Common myeloid progenitor, CD34-positive (primary cell): ENCODE measurements around the gene RMND5B.

Source experiments
- CTCF ChIA-PET: fragments of 350-600 bp; sonication (Branson Sonifier 250); formaldehyde crosslinking; loops from one replicate; lab custom pipeline; 2021; ENCODE audit warnings: antibody characterized with exemption; lab: Charles Lee
- POLR2A ChIA-PET: fragments of 350-600 bp; sonication (Branson Sonifier 250); formaldehyde crosslinking; loops from one replicate; lab custom pipeline; 2021; ENCODE audit warnings: antibody characterized with exemption; lab: Charles Lee
- DNase-seq, 3 donors: peaks; one replicate each; pipeline versions ENCODE4 v3.0.0 to v3.0.0-alpha.2; 2013
- H3K27ac ChIP-seq, 2 experiments: 1 replicate in 1 of 2; 2 replicates in 1 of 2; pipeline ENCODE4 v1.7.0; 2013; ENCODE audit warnings: inconsistent platforms in 2 of 2, low read length in 2 of 2, mild to moderate bottlenecking in 2 of 2, low read depth in 1 of 2, moderate library complexity in 1 of 2; ENCODE audit not compliant: severe bottlenecking in 2 of 2, insufficient read depth in 1 of 2, poor library complexity in 1 of 2
- H3K27me3 ChIP-seq, 5 experiments: replicated peaks in 2 of 5; 1 replicate in 3 of 5; 2 replicates in 2 of 5; pipeline versions ENCODE4 v1.6.1 to v1.7.0; 2013; ENCODE audit warnings: low read length in 4 of 5, mild to moderate bottlenecking in 2 of 5, moderate library complexity in 2 of 5, inconsistent platforms in 1 of 5; ENCODE audit not compliant: insufficient read depth in 5 of 5, control insufficient read depth in 4 of 5
- H3K36me3 ChIP-seq, 4 experiments: 1 replicate in 2 of 4; 2 replicates in 2 of 4; pipeline versions ENCODE4 v1.6.1 to v1.7.0; 2013; ENCODE audit warnings: low read length in 3 of 4, control low read depth in 1 of 4, mild to moderate bottlenecking in 1 of 4; ENCODE audit not compliant: control insufficient read depth in 4 of 4, insufficient read depth in 4 of 4
- H3K4me1 ChIP-seq, 4 experiments: 1 replicate in 3 of 4; 2 replicates in 1 of 4; pipeline versions ENCODE4 v1.6.1 to v1.7.1; 2013; ENCODE audit warnings: low read length in 3 of 4, mild to moderate bottlenecking in 3 of 4, control low read depth in 1 of 4, inconsistent platforms in 1 of 4, moderate library complexity in 1 of 4; ENCODE audit not compliant: control insufficient read depth in 4 of 4, insufficient read depth in 4 of 4; ENCODE audit errors: control extremely low read depth in 1 of 4
- H3K4me3 ChIP-seq, 7 experiments: 1 replicate in 4 of 7; 2 replicates in 3 of 7; pipeline versions ENCODE4 v1.5.1 to v1.7.0; 2013; ENCODE audit warnings: mild to moderate bottlenecking in 7 of 7, low read length in 6 of 7, moderate library complexity in 6 of 7, inconsistent platforms in 2 of 7, low read depth in 2 of 7, control low read depth in 1 of 7; ENCODE audit not compliant: insufficient read depth in 4 of 7, control insufficient read depth in 1 of 7; ENCODE audit errors: extremely low read depth in 1 of 7
- H3K9me3 ChIP-seq, 5 experiments: 1 replicate in 4 of 5; 2 replicates in 1 of 5; pipeline versions ENCODE4 v1.6.1 to v1.7.1; 2013; ENCODE audit warnings: low read length in 4 of 5, mild to moderate bottlenecking in 2 of 5, inconsistent platforms in 1 of 5, low read depth in 1 of 5, moderate library complexity in 1 of 5; ENCODE audit not compliant: control insufficient read depth in 4 of 5, insufficient read depth in 2 of 5; ENCODE audit errors: control extremely low read depth in 1 of 5
- WGBS: methylation state at CpG from one replicate; pipeline ENCODE4 v1.1.5; 2013; ENCODE audit not compliant: insufficient coverage; 5-methylcytosine and 5-hydroxymethylcytosine counted together

RMND5B gene

GRCh38 chr5:178141550-178141949 is 10.7 kb downstream of the RMND5B start:
- H3K4me1 ChIP-seq: no peaks in the 10 kb centered on the region
- H3K9me3 ChIP-seq: no peaks in the 10 kb centered on the region
- H3K27ac ChIP-seq: no peak overlapping the region
- peaks cover 10 to 51% (median 30%) of the 10 kb centered on the region in 4 experiments for H3K36me3 ChIP-seq
- no peak overlapping the region for H3K4me3 ChIP-seq
- POLR2A ChIA-PET: no interaction called here
- H3K27me3 ChIP-seq: no peaks in the 10 kb centered on the region
- CTCF ChIA-PET: interaction anchor here (0.8 to 24.2 kb wide), 6 partner anchors 11 to 65 kb away, joined by 3 to 458 read pairs (median 4); partner anchors contain the start of gene RMND5B
- WGBS: 100% methylated on average over 1 of the region's 4 CpGs
- DNase-seq: no peak

DNA sequence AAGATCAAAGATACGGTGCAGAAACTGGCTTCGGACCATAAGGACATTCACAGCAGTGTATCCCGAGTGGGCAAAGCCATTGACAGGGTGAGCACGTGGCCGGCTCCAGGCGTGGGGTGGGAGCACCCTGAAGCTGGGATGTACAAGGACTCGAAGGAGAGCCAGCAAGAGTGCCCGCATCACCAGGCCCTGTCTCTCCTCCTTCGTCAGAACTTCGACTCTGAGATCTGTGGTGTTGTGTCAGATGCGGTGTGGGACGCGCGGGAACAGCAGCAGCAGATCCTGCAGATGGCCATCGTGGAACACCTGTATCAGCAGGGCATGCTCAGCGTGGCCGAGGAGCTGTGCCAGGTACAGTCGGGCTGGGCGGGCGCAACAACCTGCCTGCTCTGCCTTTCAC is 11.8 kb downstream of the RMND5B start:
- Histone ChIP-seq H3K9me3 (no peaks in the 10 kb centered on the region), H3K27me3 (no peaks in the 10 kb centered on the region), H3K36me3 (peaks cover 16 to 56% (median 39%) of the 10 kb centered on the region in 4 experiments), H3K4me3 (no peak overlapping the region), H3K27ac (no peak overlapping the region), H3K4me1 (no peaks in the 10 kb centered on the region)
- ChIA-PET CTCF (interaction anchor here (1.1 to 24.2 kb wide), 6 partner anchors 17 to 66 kb away, joined by 4 to 458 read pairs (median 8); no protein-coding TSS in a partner anchor), POLR2A (interaction anchor here (0.6 kb wide), 1 partner anchor 10 kb away, joined by 4 read pairs; no protein-coding TSS in a partner anchor)
- 98% methylated on average over 14 of the region's 20 CpGs for WGBS
- no peak for DNase-seq

DNA sequence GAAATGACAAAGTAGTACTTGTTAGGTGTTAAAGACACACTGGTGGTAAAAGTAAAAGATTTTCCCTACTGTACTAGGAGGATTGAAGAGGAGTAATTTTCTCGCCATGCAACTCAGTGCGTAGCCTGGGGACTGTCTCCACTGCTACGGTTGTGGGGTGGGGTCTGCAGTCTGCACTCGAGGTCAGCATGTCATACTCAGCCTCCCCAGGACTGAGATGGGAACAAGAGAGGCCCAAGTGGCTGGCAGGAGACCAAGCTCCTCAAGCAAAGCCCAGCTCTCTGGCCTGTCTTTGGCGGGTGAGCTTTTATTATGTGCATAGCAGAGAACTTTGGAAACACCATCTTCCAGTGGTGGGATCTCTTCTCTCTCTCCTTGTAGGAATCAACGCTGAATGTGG is 12.4 kb downstream of the RMND5B start:
- Histone ChIP-seq H3K27me3 (no peaks in the 10 kb centered on the region), H3K27ac (no peak overlapping the region), H3K4me3 (no peak overlapping the region), H3K9me3 (no peaks in the 10 kb centered on the region), H3K4me1 (no peaks in the 10 kb centered on the region), H3K36me3 (peaks cover 14 to 58% (median 36%) of the 10 kb centered on the region in 4 experiments)
- ChIA-PET CTCF (interaction anchor here (1.1 to 24.2 kb wide), 7 partner anchors 17 to 66 kb away, joined by 4 to 458 read pairs (median 6); no protein-coding TSS in a partner anchor), POLR2A (interaction anchor here (0.6 kb wide), 1 partner anchor 9 kb away, joined by 4 read pairs; no protein-coding TSS in a partner anchor)
- DNase-seq: no peak
- 96% methylated on average over 6 of the region's 6 CpGs for WGBS

DNA sequence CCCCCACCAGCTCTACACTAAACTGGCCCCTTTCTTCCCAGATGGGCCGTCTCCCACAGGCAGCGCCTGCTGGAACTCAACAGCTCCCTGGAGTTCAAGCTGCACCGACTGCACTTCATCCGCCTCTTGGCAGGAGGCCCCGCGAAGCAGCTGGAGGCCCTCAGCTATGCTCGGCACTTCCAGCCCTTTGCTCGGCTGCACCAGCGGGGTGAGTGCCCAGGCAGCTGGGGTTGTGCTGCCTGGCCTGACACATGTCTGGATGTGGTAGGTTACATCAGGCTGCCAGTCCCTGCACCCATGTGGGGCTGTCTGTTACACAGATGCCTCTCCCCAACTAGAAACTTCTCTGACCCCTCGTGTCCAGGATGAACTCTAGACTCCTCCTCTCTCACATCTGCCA is 13.1 kb downstream of the RMND5B start:
- peaks cover 17 to 61% (median 41%) of the 10 kb centered on the region in 4 experiments for H3K36me3 ChIP-seq
- H3K4me1 ChIP-seq: no peaks in the 10 kb centered on the region
- no peaks in the 10 kb centered on the region for H3K9me3 ChIP-seq
- DNase-seq: no peak
- 91% methylated on average over 9 of the region's 10 CpGs for WGBS
- H3K27ac ChIP-seq: no peak overlapping the region
- POLR2A ChIA-PET: no interaction called here
- CTCF ChIA-PET: interaction anchor here (0.6 to 24.2 kb wide), 8 partner anchors 16 to 773 kb away, joined by 3 to 458 read pairs (median 6); no protein-coding TSS in a partner anchor
- no peaks in the 10 kb centered on the region for H3K27me3 ChIP-seq
- H3K4me3 ChIP-seq: no peak overlapping the region

DNA sequence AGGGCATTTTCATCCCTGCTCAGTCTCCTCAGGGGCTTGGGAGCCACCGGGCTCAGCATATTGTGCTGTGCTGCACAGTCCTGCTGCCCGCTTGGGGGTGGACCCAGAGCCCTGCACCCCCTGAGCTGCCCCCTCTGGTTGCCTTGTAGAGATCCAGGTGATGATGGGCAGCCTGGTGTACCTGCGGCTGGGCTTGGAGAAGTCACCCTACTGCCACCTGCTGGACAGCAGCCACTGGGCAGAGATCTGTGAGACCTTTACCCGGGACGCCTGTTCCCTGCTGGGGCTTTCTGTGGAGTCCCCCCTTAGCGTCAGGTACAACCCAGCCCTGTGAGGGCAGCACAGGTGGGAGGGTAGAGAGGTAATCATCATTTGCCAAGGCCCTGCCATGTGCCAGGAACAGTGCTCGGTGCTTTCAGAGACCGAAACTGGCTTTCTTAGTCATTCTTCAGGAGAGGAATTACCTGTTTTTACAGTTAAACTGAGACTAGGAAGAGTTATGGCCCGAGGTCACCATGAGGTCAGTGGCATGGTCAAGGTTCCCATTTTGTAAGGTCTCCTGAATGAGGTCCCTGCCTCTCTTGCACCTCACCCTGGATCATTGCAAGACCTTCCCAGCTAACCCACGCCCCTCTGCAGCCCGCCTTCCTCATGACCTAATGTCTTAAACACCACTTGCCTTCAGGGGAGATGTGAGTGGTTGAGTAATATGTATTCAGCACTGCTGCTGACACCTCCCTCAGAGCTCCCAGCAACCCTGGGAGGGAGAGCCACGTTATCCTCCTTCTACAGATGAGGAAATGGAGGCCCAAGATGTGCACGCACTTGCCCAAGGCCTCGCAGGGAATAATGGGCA is 15.4 kb downstream of the RMND5B start:
- Histone ChIP-seq H3K27ac (no peak overlapping the region), H3K9me3 (no peaks in the 10 kb centered on the region), H3K4me1 (peaks cover 0 to 2% (median 0%) of the 10 kb centered on the region in 4 experiments), H3K36me3 (peaks cover 20 to 84% (median 56%) of the 10 kb centered on the region in 4 experiments), H3K27me3 (no peaks in the 10 kb centered on the region), H3K4me3 (no peak overlapping the region)
- DNase-seq: peak; percentile 54 to 76 (median 67)
- POLR2A ChIA-PET: no interaction called here
- WGBS: 67% methylated on average over 10 of the region's 14 CpGs
- CTCF ChIA-PET: interaction anchor here (0.6 to 24.2 kb wide), 19 partner anchors 10 to 83 kb away, joined by 3 to 458 read pairs (median 4); no protein-coding TSS in a partner anchor

DNA sequence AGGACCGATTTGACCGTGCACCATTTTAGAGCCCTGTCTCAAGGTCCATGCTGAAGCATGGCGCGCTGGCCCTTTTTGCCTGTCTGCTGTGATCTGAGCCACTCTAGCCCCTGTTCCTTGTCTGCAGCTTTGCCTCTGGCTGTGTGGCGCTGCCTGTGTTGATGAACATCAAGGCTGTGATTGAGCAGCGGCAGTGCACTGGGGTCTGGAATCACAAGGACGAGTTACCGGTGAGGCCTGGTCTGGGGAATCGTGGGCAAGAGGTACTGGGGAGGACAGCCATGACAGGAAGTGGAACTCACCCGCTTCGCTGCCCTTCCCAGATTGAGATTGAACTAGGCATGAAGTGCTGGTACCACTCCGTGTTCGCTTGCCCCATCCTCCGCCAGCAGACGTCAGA is 16.6 kb downstream of the RMND5B start:
- H3K36me3 ChIP-seq: peaks cover 18 to 89% (median 58%) of the 10 kb centered on the region in 4 experiments
- CTCF ChIA-PET: interaction anchor here (1.1 to 24.2 kb wide), 9 partner anchors 11 to 81 kb away, joined by 3 to 458 read pairs (median 7); no protein-coding TSS in a partner anchor
- no peak overlapping the region for H3K4me3 ChIP-seq
- H3K4me1 ChIP-seq: peaks cover 0 to 6% (median 1%) of the 10 kb centered on the region in 4 experiments
- H3K27me3 ChIP-seq: no peaks in the 10 kb centered on the region
- H3K27ac ChIP-seq: no peak overlapping the region
- no peaks in the 10 kb centered on the region for H3K9me3 ChIP-seq
- POLR2A ChIA-PET: no interaction called here
- no peak for DNase-seq
- WGBS: 88% methylated on average over 14 of the region's 15 CpGs
